ENCODE measurements around the gene PRMT7. TPM values are rescaled to one million over a fixed set of nuclear protein-coding genes. Genes with fewer than 3 reads are reported as not detected.

PRMT7 gene
- total RNA-seq, 3 donors from 2014 or later: 60.3 to 66.8 (median 63.0) TPM

DNA sequence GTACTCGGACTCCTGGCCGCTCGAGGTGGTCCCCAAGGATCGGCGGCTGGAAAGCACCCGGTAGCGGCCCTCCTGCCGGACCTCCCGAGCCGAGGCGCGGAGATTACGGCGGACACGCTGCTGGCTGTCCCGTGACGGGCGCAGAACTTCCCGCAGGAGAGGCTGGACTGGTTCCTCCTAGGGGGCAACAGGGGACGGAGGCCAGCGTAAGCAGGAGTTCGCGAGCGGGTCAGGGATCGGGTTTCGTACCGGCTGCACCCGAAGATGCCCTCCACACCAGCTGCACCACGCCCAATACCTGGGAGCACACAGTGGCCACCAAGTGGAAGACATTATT lies 414 bp upstream of the PRMT7 start:
- DNase-seq (no peak), ATAC-seq (no peak)
- H3K4me1 Mint-ChIP-seq (ENCODE audit: low read depth): peaks cover 48% of the 10 kb centered on the region
- peak overlapping the region; percentile 92 for H3K4me3 Mint-ChIP-seq
- H3K9me3 Mint-ChIP-seq: no peaks in the 10 kb centered on the region
- H3K36me3 Mint-ChIP-seq (ENCODE audit: insufficient read depth): peaks cover 15% of the 10 kb centered on the region
- no peaks in the 10 kb centered on the region for H3K27me3 Mint-ChIP-seq (ENCODE audit: low read depth)

DNA sequence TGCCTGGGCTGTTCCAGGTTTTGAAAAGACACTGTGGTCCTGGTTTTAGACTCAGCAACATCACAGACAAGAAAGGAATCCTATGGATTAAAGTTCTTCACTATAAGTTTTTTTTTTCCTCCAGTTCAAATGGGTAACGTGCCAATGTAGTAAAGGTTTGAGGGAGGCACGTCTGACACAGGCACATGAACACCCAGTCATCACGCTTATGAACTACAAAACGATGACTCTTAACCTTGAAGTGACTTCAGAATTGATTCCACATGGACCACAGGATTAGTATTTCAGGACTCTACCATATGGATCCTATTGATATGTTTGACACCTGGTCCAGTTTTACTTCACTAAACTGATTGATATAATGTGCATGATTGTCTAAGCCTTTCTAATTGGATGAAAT lies 2.3 kb downstream of the PRMT7 start:
- no peak for DNase-seq
- ATAC-seq: no peak
- H3K4me1 Mint-ChIP-seq (ENCODE audit: low read depth): peaks cover 47% of the 10 kb centered on the region
- peaks cover 23% of the 10 kb centered on the region for H3K36me3 Mint-ChIP-seq (ENCODE audit: insufficient read depth)
- no peak overlapping the region for H3K4me3 Mint-ChIP-seq
- H3K9me3 Mint-ChIP-seq: no peaks in the 10 kb centered on the region
- H3K27me3 Mint-ChIP-seq (ENCODE audit: low read depth): no peaks in the 10 kb centered on the region

DNA sequence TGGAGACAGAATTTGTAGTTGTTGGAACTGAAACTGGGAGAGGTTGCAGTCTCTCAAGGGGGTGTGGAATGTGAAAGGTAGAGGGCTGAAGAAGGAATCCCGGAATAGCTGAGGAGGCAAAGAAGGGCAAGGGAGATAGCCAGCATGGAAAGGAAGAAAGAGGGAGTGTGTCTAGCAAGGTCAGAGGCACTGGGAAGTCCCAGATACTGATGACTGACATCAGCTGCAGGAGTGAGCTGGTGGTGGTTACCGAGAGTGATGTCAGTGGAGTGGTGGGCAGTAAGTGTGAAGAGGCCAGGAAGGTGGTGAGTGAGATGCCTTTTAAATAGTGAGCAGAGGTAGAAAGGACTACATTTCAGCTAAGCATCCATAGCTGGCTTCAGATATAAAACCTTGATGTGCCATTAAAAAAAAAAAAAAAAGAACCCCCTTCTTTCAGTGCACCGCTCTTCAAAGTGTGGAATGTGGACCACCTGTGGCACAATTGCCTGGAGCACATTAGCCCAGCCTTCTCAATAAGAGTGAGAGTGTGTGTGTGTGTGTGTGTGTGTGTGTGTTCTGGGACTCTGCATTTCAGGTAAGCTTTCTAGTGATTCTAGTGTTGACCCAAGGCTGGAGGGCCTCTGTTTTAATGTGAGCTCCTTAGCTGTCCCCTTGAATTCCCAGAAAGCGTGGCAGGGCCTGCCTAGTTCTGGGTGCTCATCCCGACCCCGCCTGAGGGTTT lies 8.5 kb downstream of the PRMT7 start:
- Mint-ChIP-seq H3K4me3 (no peak overlapping the region), H3K36me3 (ENCODE audit: insufficient read depth) (peaks cover 27% of the 10 kb centered on the region), H3K9me3 (no peaks in the 10 kb centered on the region), H3K27me3 (ENCODE audit: low read depth) (no peaks in the 10 kb centered on the region), H3K4me1 (ENCODE audit: low read depth) (peaks cover 23% of the 10 kb centered on the region)
- ATAC-seq: peak; percentile 99 to 100
- no peak for DNase-seq

DNA sequence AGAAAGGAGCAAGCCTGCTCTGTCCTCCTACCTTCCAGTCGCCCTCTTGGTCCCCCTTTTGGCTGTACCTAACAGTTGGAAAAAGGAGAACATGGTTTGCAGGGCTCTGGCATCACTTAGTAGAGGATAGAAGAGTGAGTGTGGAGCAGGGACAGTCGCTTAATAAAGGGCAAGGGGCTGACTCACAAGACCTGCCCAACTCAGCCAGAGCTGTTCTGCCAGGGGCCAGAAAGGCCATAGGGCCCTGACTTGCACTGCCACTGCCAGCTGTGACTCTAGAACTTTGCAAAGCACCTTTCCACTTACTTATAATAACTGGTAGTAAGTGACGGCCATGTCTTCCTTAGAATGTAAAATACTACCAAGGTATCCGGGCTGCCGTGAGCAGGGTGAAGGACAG lies 13.5 kb downstream of the PRMT7 start:
- no peak for DNase-seq
- H3K36me3 Mint-ChIP-seq (ENCODE audit: insufficient read depth): peaks cover 11% of the 10 kb centered on the region
- H3K4me1 Mint-ChIP-seq (ENCODE audit: low read depth): peaks cover 11% of the 10 kb centered on the region
- H3K4me3 Mint-ChIP-seq: no peak overlapping the region
- H3K9me3 Mint-ChIP-seq: no peaks in the 10 kb centered on the region
- ATAC-seq: no peak
- H3K27me3 Mint-ChIP-seq (ENCODE audit: low read depth): no peaks in the 10 kb centered on the region

DNA sequence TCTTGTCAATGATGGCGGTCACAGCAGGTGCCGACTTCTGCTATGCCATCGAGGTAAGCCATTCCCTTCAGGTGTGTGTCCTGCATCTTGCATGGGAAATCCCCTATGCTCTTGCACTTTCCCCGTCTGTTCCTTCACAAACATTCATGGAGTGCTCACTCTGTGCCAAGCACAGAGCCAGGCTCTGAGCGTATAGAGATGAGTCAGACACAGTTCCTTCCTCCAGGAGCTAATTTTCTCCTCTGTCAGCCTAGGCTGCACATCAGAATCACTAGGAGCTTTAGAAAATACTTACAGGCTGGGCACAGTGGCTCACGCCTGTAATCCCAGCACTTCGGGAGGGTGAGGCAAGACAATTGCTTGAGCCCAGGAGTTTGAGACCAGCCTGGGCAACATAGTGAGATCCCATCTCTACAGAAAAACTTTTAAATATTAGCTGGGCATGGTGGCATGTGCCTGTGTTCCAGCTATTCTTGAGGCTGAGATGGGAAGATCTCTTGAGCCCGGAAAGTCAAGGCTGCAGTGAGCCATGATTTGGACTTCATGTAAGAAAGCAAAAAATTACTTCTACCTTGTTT lies 14.1 kb downstream of the PRMT7 start:
- H3K36me3 Mint-ChIP-seq (ENCODE audit: insufficient read depth): peaks cover 11% of the 10 kb centered on the region
- ATAC-seq (no peak), DNase-seq (no peak)
- H3K9me3 Mint-ChIP-seq: no peaks in the 10 kb centered on the region
- no peaks in the 10 kb centered on the region for H3K27me3 Mint-ChIP-seq (ENCODE audit: low read depth)
- no peak overlapping the region for H3K4me3 Mint-ChIP-seq
- H3K4me1 Mint-ChIP-seq (ENCODE audit: low read depth): peaks cover 9% of the 10 kb centered on the region

DNA sequence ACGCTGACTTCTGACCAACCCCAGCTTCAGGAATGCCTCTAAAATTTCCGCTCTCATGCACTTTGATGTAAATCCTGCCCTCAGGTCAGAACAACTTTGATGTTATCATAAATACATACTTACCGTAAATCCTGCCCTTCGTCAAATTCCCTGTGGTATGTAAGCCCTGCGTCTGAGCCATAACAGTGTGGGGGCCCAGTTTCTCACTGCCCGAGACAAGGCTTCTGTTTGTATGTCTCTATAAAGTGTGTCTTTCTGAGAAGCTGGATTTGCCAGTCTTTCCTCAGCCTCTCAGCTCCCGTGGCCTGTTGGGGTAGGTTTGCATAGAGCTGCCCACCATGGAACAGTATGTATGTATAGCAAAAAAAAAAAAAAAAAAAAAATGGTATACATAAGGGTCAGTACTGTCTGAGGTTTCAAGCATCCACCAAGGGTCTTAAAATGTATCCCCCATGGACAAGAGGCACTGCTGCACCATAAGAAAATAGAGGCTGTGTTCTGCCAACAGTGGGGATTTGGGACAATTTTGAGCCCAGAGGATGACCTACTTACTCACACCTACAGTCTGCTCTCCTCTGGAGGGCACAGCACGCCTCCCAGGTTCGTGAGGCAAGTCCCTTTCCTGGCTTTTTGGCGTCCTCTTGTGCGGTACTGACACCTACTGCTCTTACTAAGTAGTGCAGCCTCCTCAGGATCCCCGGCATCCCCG lies 17.5 kb downstream of the PRMT7 start:
- Mint-ChIP-seq H3K4me3 (no peak overlapping the region), H3K4me1 (ENCODE audit: low read depth) (peaks cover 14% of the 10 kb centered on the region), H3K9me3 (no peaks in the 10 kb centered on the region), H3K27me3 (ENCODE audit: low read depth) (no peaks in the 10 kb centered on the region), H3K36me3 (ENCODE audit: insufficient read depth) (peaks cover 8% of the 10 kb centered on the region)
- ATAC-seq (peak; percentile 96 to 98), DNase-seq (peak; percentile 75)

DNA sequence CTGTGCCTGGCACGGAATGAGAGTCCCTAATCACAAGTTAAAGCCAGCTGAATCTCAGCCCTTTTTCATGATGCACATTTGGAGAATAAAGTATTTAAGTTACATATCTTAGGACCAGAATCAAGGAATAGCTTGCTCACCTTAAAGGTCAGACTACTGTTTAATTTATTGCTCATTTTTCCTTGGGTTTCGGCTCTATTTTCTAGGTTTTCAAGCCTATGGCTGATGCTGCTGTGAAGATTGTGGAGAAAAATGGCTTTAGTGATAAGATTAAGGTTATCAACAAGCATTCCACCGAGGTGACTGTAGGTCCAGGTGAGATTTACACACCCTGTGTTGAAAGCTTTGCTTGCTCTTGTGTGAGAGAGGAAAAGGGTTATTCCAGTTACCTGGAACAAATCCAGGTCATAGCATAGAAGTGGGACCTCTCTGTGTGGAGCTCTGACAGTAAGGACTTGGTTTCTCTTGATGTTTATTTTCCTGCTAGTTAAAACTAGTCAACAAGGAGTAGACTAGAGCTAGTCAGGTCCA lies 18.1 kb downstream of the PRMT7 start:
- Mint-ChIP-seq H3K4me1 (ENCODE audit: low read depth) (peaks cover 14% of the 10 kb centered on the region), H3K4me3 (no peak overlapping the region), H3K27me3 (ENCODE audit: low read depth) (no peaks in the 10 kb centered on the region)

DNA sequence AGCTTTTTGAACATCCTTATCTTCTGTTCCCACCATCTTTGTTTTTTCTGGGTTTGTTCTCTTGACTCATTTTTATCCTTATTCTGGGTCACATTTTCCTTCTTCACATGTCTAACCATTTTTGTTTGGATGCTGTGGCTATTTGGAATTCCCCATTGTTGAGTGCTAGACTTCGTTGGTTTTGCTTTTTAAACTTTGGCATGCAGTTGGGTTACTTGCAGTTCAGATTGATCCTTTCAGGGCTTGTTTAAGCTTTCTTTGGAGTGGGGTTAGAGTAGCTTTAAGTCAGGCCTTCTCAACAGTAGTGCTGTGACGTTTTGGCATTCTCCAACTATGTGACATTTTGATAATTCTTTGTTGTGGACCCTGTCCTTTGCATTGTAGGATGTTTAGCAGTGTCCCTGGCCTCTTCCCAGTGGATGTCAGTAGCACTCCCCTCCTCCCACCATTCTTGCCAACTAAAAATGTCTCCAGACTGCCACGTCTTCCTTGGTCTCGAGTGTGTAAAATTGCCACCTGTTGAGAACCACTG lies 21.1 kb downstream of the PRMT7 start:
- Mint-ChIP-seq H3K27me3 (ENCODE audit: low read depth) (no peaks in the 10 kb centered on the region), H3K4me3 (no peak overlapping the region), H3K36me3 (ENCODE audit: insufficient read depth) (peaks cover 10% of the 10 kb centered on the region), H3K4me1 (ENCODE audit: low read depth) (peaks cover 14% of the 10 kb centered on the region), H3K9me3 (no peaks in the 10 kb centered on the region)
- ATAC-seq: no peak
- DNase-seq: no peak

More for the DNA sequence above, 18.1 kb downstream of the PRMT7 start:
- DNase-seq (no peak), ATAC-seq (no peak)
- Mint-ChIP-seq H3K36me3 (ENCODE audit: insufficient read depth) (peaks cover 6% of the 10 kb centered on the region), H3K9me3 (no peaks in the 10 kb centered on the region)

DNA sequence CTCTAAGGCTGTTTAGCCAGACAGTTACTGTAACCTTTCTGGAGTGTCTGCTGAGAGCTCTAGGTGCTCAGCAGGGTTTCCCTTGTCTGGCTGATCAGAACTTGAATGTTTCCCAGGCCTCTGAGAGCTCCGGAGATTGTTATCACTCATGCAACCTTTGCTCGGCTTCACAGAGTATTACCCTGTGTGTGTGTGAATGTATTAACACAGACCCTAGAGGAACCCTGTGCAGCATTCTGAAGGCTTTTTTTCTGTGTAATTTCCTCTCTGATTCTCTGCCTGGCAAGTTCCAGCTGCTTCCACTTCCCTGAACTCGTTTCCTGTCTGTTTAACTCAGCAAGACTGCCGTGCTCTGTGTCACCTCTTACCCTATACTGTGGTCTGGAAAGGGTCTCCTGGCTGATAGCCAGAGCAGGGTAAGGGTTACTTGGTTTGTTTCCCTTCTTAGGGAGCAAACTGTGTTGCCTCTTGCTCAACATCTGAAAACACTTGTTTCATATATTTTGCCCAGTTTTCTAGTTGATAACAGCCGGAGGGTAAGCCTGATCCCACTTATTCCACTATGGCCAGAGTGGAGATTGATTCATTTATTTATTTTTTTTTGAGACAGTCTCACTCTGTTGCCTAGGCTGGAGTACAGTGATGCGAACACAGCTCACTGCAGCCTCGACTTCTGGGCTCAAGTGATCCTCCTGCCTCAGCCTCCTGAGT lies 21.7 kb downstream of the PRMT7 start:
- H3K36me3 Mint-ChIP-seq (ENCODE audit: insufficient read depth): peaks cover 16% of the 10 kb centered on the region
- DNase-seq: no peak
- no peaks in the 10 kb centered on the region for H3K27me3 Mint-ChIP-seq (ENCODE audit: low read depth)
- peak in 1 of 2 donors; percentile 29 for ATAC-seq
- no peaks in the 10 kb centered on the region for H3K9me3 Mint-ChIP-seq
- H3K4me1 Mint-ChIP-seq (ENCODE audit: low read depth): peaks cover 14% of the 10 kb centered on the region
- H3K4me3 Mint-ChIP-seq: no peak overlapping the region

DNA sequence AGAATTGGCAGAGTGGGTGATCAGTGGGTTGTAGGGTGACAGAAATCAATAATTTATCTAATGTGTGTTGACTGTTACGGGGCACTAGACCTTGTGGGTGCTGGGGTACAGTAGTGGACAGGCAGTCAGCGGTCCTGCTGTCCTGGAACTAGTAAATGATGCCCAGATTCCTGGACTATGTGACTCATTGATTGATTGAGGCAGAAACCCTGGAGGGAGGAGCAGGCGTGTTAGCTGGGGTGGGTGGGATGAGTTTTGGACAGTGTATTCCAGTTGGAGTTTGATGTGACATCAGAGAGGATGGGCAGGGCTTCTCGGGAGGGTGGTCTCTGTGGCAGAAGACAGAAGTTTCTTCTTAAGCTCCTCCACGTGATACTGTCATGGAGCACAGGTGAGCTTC lies 24.4 kb downstream of the PRMT7 start:
- no peak overlapping the region for H3K4me3 Mint-ChIP-seq
- no peak for DNase-seq
- H3K9me3 Mint-ChIP-seq: no peaks in the 10 kb centered on the region
- no peaks in the 10 kb centered on the region for H3K27me3 Mint-ChIP-seq (ENCODE audit: low read depth)
- ATAC-seq: no peak
- H3K36me3 Mint-ChIP-seq (ENCODE audit: insufficient read depth): peaks cover 33% of the 10 kb centered on the region
- H3K4me1 Mint-ChIP-seq (ENCODE audit: low read depth): peaks cover 11% of the 10 kb centered on the region

DNA sequence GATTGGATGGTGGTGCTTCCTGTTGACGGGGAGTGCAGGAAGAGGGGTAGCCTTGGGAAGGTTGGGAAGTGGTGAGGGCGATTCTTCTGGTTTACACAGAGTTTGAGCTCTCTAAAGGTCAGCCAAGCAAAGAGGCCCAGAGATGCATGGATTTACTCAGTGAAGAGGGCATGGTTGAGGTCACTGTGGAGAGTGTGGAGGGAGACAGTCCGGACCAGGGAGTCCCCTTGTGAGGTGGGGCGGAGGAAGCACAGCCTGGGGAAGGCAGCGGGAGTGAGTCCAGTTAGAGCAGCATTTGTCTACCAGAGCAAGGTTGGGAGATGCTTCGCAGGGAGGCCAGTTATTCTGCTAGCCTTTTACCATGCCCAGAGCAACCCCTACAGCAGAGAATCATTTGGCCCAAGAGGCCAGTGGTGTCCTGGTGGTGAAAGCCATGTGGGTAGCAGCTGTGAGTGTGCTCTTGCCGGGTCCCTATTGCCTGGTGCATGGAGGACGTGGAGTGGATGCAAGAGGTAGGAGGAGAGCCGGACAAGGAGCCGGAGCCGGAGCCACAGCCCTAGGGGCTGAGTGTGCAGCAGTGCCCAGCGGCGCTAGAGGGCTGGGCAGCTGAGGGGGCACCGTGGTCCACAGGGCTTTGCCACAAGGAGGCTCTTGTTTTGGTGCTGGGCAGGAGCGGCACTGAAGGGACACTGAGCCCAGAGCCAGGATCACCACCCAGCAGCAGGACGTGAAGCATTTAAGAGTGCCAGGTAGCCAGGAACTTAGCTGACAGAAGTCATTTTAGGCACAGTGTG lies 27.7 kb downstream of the PRMT7 start:
- Mint-ChIP-seq H3K27me3 (ENCODE audit: low read depth) (no peaks in the 10 kb centered on the region), H3K4me3 (no peak overlapping the region), H3K36me3 (ENCODE audit: insufficient read depth) (peaks cover 39% of the 10 kb centered on the region), H3K4me1 (ENCODE audit: low read depth) (no peaks in the 10 kb centered on the region), H3K9me3 (no peaks in the 10 kb centered on the region)
- ATAC-seq (no peak), DNase-seq (no peak)

DNA sequence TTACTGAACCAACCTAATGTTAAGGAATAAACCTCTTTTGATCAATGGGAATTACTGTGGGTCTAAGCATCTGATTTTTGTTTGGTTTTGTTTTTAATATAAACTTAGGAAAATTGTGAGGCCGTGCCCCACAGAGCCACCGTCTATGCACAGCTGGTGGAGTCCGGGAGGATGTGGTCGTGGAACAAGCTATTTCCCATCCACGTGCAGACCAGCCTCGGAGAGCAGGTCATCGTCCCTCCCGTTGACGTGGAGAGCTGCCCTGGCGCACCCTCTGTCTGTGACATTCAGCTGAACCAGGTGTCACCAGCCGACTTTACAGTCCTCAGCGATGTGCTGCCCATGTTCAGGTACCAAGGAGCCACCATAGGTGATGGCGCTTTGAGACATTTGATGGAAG lies 28.4 kb downstream of the PRMT7 start:
- peaks cover 36% of the 10 kb centered on the region for H3K36me3 Mint-ChIP-seq (ENCODE audit: insufficient read depth)
- H3K27me3 Mint-ChIP-seq (ENCODE audit: low read depth): no peaks in the 10 kb centered on the region
- H3K4me3 Mint-ChIP-seq: no peak overlapping the region

DNA sequence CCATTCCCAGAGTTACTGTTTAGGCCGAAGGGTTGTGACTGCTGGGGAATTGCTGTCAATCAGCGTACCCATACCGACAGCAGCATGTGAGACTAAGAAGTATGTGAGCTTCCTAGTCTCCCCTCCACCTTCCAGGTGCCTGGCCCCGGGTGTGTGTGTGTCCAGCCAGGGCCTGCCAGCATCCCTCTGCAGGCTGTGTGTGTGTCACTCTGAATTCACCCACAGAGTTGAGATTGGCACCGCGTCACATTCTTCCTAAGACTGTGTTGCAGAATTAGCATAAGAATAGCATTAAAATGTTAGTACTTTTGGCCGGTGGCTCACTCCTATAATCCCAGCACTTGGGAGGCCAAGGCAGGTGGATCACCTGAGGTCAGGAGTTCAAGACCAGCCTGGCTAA lies 31.8 kb downstream of the PRMT7 start:
- ATAC-seq (no peak), DNase-seq (no peak)
- Mint-ChIP-seq H3K4me3 (no peak overlapping the region), H3K9me3 (no peaks in the 10 kb centered on the region), H3K36me3 (ENCODE audit: insufficient read depth) (peaks cover 53% of the 10 kb centered on the region), H3K4me1 (ENCODE audit: low read depth) (peaks cover 3% of the 10 kb centered on the region), H3K27me3 (ENCODE audit: low read depth) (no peaks in the 10 kb centered on the region)

More for the DNA sequence above, 28.4 kb downstream of the PRMT7 start:
- DNase-seq: no peak
- no peak for ATAC-seq
- no peaks in the 10 kb centered on the region for H3K4me1 Mint-ChIP-seq (ENCODE audit: low read depth)
- H3K9me3 Mint-ChIP-seq: no peaks in the 10 kb centered on the region

All from activated T-cell treated with anti-CD3 and anti-CD28 coated beads, Interleukin-2, amount 50 U/mL, for 4 hours (primary cell).